GM12875 (cell line): ENCODE results near the gene HLA-DMB.
A peak's percentile ranks its signal among the peaks of the same experiment; 100 is the strongest.
"Not testable (repeated sequence)": the region's sequence is repeated elsewhere in the genome, so short reads cannot be mapped to it uniquely, and the experiment has no call there.

Source experiments
- H3K4me3 ChIP-seq: one replicate; pipeline ENCODE4 v1.5.1; 2011; ENCODE audit warnings: low read depth, low read length, control low read depth
- TF ChIP-seq, protein P1 (sequence below): IDR thresholded peaks from 2 replicates; pipeline ENCODE4 v1.5.1; 2011; ENCODE audit warnings: low read depth, mild to moderate bottlenecking, control low read depth, inconsistent platforms, low read length, moderate library complexity, borderline replicate concordance; ENCODE audit not compliant: insufficient read depth

The HLA-DMB gene

DNA sequence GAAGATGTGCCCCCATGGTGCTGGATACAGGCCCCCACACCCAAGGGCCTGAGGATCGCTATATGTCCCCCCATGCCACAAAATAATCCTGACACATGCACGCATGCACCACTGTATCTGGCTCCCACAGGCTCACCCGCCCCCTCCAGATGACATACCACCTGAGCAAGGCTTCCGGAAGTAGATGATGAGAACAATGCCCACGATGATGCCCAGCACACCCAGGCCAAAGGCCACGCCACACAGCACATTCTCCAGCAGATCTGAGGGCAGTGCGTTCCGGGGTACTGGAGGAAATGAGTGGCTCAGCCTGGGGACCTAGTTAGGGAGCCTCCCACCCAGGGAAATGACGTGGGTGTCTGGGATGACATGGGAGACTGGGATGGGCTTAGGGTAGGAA is 8.3 kb upstream of the HLA-DMB start:
- TF ChIP-seq, protein P1, sequence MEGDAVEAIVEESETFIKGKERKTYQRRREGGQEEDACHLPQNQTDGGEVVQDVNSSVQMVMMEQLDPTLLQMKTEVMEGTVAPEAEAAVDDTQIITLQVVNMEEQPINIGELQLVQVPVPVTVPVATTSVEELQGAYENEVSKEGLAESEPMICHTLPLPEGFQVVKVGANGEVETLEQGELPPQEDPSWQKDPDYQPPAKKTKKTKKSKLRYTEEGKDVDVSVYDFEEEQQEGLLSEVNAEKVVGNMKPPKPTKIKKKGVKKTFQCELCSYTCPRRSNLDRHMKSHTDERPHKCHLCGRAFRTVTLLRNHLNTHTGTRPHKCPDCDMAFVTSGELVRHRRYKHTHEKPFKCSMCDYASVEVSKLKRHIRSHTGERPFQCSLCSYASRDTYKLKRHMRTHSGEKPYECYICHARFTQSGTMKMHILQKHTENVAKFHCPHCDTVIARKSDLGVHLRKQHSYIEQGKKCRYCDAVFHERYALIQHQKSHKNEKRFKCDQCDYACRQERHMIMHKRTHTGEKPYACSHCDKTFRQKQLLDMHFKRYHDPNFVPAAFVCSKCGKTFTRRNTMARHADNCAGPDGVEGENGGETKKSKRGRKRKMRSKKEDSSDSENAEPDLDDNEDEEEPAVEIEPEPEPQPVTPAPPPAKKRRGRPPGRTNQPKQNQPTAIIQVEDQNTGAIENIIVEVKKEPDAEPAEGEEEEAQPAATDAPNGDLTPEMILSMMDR: no peak
- H3K4me3 ChIP-seq: no peak overlapping the region

DNA sequence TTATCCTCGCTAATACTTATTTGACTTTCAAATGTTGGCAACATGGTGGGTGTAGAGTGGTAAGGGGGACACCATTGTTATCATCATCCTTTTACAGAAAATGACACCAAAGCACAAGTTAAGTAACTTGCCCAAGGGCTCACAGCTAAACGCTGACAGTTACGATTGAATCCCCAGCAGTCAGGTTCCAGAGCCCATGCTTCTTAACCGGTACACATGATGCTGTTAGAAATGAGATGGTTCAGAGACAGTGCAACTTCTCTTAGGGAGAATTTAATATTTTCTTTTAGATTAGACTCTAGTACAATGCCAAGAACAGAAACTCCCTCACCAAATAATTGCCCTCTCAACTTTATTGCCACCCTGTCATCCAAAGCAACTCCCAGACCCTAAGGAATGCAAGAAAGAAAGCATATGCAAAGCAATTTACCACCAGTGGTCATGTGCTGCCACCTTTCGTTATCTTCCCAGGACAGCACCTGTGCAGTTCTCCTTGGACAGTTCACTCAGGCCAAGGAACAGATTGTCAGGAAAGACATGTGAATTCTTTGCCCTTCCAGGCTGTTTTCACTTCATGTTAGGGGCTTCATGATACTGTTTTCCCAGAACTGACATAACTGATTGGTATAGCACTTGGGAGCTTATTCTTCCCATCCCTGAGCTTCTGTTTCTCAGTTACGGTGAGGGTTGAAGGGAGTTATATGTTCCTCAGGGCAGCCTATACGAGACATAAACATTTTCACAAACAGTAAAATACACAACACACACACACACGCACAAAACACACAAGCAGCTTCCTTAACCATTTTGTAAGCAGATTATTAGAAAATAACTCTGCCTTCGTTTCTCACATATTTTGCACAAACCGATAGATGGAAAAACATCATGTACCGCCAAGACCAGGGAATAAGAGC is 7.0 kb upstream of the HLA-DMB start:
- TF ChIP-seq, protein P1: peak; percentile 71
- peak overlapping the region; percentile 12 for H3K4me3 ChIP-seq

DNA sequence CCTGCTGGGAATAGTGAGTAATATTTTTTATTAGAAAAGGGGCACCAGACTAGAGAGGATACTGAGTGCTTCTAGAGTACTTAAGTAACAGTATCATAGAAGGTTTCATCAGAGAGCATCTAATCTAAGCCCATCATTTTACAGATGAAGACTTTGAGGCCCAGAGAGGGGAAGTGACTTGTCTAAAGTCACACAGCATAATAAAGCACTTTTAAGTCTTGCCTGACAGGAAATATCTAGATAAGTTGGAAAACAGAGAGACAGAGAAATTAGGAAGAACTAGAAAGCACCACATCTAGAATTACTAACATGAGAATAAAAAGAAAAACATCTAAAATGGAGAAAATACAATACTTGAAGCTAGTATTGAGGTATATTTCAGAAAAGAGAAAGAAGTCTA is 6.1 kb upstream of the HLA-DMB start:
- TF ChIP-seq, protein P1: no peak

DNA sequence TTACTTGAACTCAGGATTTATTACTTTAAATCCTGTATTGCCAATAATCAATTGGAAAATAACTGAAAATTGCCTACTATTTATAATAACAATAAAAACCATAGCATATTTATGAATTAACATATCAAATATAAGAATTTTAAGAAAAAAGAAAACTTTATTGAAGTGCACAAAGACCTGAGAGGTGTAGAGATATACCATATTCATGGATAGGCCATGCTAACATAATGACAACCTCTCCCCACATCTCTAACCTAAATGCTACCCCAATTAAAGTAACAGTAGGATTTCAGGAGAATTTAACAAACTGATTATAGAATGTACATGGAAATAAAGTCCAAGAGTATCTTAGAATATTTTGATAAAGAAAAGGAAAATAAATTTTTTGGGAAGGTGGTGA is 5.1 kb upstream of the HLA-DMB start:
- TF ChIP-seq, protein P1: no peak
- no peak overlapping the region for H3K4me3 ChIP-seq

More for the DNA sequence above, 6.1 kb upstream of the HLA-DMB start:
- H3K4me3 ChIP-seq: no peak overlapping the region

DNA sequence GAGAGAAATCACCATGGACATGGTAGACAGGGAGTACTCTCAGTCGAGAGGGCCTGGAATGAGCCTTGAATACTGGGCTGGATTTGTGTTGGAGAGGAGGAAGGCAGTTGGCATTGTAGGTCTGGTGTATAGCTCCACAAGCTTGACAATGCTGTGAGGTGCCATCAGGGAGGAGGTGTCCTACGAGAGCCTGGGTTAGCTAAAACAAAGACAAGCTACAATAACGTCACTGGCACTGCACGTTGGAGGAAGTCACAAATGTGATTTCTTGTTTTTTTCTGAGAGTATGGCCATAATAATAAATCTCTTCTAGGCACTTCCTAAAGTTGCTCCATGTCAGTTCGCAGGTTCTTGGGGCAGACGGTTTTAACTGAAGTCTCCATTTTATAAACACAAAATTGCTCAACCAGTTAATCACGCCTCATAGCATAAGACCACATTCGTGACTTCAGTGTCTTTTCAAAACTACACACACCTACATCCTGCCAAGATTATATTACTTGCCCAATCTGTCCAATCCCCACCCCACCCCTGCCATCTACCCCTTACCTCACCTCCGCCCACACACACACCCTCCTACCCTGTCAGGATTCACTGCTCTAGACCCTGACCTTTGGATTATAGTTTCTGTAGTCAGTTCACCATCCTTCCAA is 4.4 kb upstream of the HLA-DMB start:
- no peak overlapping the region for H3K4me3 ChIP-seq
- TF ChIP-seq, protein P1: no peak

- H3K4me3 ChIP-seq: peak overlapping the region; percentile 32
Measured at GRCh38 chr6:32943864-32944649, 3.2 kb upstream of the HLA-DMB start.

GRCh38 chr6:32942555-32943123 is 1.8 kb upstream of the HLA-DMB start:
- not testable (repeated sequence) for H3K4me3 ChIP-seq

More at GRCh38 chr6:32943864-32944649, 3.2 kb upstream of the HLA-DMB start:
- TF ChIP-seq, protein P1: no peak
